ENCODE data around the gene KLB. TPM values are rescaled to one million over a fixed set of nuclear protein-coding genes. Genes with fewer than 3 reads are reported as not detected.

Gene KLB
- polyA plus RNA-seq, 10 donors = 0.05 to 0.13 (median 0.07) TPM

Other genes with a start within 250 kb of the KLB start
- 10 to 100 TPM; 15.6 to 32.6 (median 20.4) TPM for gene WDR19, start 224.4 kb upstream of the KLB start, polyA plus RNA-seq (ENCODE audit: insufficient read length in 10 of 10)
- 10 to 100 TPM; 24.1 to 42.5 (median 34.4) TPM for gene RFC1, start 40.6 kb upstream of the KLB start, polyA plus RNA-seq (ENCODE audit: insufficient read length in 10 of 10)
- gene RPL9, start 52.0 kb downstream of the KLB start, polyA plus RNA-seq (ENCODE audit: insufficient read length in 10 of 10) = 1,000 to 10,000 TPM; 1,117 to 3,684 (median 2,175) TPM
- gene LIAS, start 52.1 kb downstream of the KLB start, polyA plus RNA-seq (ENCODE audit: insufficient read length in 10 of 10) = 10 to 100 TPM; 16.2 to 33.7 (median 25.3) TPM
- 10 to 100 TPM; 38.7 to 66.1 (median 50.0) TPM for gene UGDH, start 120.5 kb downstream of the KLB start, polyA plus RNA-seq (ENCODE audit: insufficient read length in 10 of 10)
- 10 to 100 TPM; 16.3 to 23.1 (median 20.1) TPM for gene SMIM14, start 231.9 kb downstream of the KLB start, polyA plus RNA-seq (ENCODE audit: insufficient read length in 10 of 10)

All from muscle of back (tissue), 10 donors.